HG02840 (cell line): Measurements from ENCODE around the gene TICAM2.

Experiments
- ATAC-seq: cut with Tn5 transposase; IDR thresholded peaks from one replicate; pipeline ENCODE4 v1.9.1; 2021; ENCODE audit warnings: mild to moderate bottlenecking, moderate library complexity, moderate number of reproducible peaks; ENCODE audit not compliant: unreplicated experiment, low FRiP score

TICAM2 gene

GRCh38 chr5:115575167-115576070 is 26.9 kb downstream of the TICAM2 start:
- ATAC-seq = no peak

GRCh38 chr5:115573133-115573532 is 29.1 kb downstream of the TICAM2 start:
- no peak for ATAC-seq

- ATAC-seq = no peak
These were observed 30.8 kb downstream of the TICAM2 start for GRCh38 chr5:115571441-115571878.

GRCh38 chr5:115568668-115569067 is 33.6 kb downstream of the TICAM2 start:
- ATAC-seq = no peak

GRCh38 chr5:115565233-115565632 is 37.0 kb downstream of the TICAM2 start:
- no peak for ATAC-seq

- no peak for ATAC-seq
These were observed 41.1 kb downstream of the TICAM2 start for GRCh38 chr5:115561176-115561575.

- ATAC-seq = no peak
These were observed 42.8 kb downstream of the TICAM2 start for GRCh38 chr5:115559524-115559923.

- no peak for ATAC-seq
These were observed 43.8 kb downstream of the TICAM2 start for GRCh38 chr5:115558388-115558956.

GRCh38 chr5:115557667-115558387 is 44.5 kb downstream of the TICAM2 start:
- ATAC-seq = no peak

GRCh38 chr5:115556276-115556675 is 46.0 kb downstream of the TICAM2 start:
- ATAC-seq = no peak

GRCh38 chr5:115555084-115555633 is 47.1 kb downstream of the TICAM2 start:
- ATAC-seq = no peak

- ATAC-seq = no peak
These were observed 49.2 kb downstream of the TICAM2 start for GRCh38 chr5:115553082-115553481.

GRCh38 chr5:115551415-115551814 is 50.9 kb downstream of the TICAM2 start:
- ATAC-seq = no peak

- no peak for ATAC-seq
These were observed 53.1 kb downstream of the TICAM2 start for GRCh38 chr5:115549154-115549553.

GRCh38 chr5:115548683-115549082 is 53.6 kb downstream of the TICAM2 start:
- ATAC-seq = no peak

- ATAC-seq = no peak
These were observed 56.9 kb downstream of the TICAM2 start for GRCh38 chr5:115545351-115545882.

GRCh38 chr5:115544436-115545350 is 57.6 kb downstream of the TICAM2 start, which contains the start of gene FEM1C:
TSS of gene FEM1C (minus strand) at chr5:115544775. CDS start at chr5:115543493, 1,282 bp downstream.
- peak; percentile 98 for ATAC-seq

- no peak for ATAC-seq
These were observed 58.2 kb downstream of the TICAM2 start for GRCh38 chr5:115544043-115544435.

- peak; percentile 28 for ATAC-seq
These were observed 58.8 kb downstream of the TICAM2 start for GRCh38 chr5:115543365-115544042.
